ENCODE results near the gene FER1L5.

- no peak for TF ChIP-seq POLR2A (IDR thresholded peaks at IDR 0.05)
- no peak for TF ChIP-seq CTCF (IDR thresholded peaks at IDR 0.05)
These were observed 84.9 kb downstream of the FER1L5 start for GRCh38 chr2:96727431-96727830.
